ENCODE measurements around the gene GIGYF2.

DNA sequence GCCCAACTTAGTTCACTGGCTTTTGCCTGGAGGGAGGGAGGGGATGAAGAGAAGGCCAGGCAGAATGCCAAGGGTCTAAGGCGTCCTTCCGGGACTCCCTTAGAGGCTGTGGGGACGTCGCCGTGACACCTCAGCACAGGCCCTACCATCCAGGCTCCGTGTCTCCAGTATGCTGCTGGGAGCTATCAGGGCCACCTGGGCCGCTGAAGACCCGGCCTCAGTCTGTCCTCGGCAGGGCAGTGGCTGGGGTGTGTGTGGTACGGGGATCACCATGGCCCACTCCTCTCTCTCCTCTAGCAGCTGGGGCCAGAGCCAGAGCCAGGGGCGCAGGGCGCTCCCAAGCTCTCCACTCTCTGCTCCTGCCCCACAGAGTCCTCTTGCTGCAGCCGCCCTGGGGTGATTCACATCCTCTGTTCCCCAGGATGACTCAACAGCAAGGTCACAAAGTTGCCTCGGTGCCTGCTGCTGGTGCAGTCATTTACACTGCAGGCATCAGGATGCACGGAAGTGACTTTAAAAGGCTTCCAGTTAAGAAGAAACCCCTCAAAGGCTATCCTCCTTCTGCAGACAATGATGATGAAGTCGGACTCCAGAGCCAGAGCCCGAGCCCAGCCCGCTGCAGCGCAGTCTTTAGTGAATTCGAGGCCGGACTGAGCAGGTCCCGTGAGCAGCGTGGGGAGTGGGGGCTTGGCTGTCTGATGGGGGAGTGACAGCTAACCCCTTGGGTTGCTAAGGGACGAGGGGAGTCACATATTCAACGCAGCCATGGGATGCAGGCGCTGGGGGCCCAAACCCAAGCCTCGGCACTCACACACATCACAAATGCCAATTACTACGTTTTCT lies 204.8 kb downstream of the GIGYF2 start:
- TF ChIP-seq, protein P1, sequence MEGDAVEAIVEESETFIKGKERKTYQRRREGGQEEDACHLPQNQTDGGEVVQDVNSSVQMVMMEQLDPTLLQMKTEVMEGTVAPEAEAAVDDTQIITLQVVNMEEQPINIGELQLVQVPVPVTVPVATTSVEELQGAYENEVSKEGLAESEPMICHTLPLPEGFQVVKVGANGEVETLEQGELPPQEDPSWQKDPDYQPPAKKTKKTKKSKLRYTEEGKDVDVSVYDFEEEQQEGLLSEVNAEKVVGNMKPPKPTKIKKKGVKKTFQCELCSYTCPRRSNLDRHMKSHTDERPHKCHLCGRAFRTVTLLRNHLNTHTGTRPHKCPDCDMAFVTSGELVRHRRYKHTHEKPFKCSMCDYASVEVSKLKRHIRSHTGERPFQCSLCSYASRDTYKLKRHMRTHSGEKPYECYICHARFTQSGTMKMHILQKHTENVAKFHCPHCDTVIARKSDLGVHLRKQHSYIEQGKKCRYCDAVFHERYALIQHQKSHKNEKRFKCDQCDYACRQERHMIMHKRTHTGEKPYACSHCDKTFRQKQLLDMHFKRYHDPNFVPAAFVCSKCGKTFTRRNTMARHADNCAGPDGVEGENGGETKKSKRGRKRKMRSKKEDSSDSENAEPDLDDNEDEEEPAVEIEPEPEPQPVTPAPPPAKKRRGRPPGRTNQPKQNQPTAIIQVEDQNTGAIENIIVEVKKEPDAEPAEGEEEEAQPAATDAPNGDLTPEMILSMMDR (IDR thresholded peaks at IDR 0.05; ENCODE audit: low read length), result no peak
- TF ChIP-seq EZH2 (optimal IDR thresholded peaks at IDR 0.05; ENCODE audit: low read depth, low read length), result no peak
